DOHH2 (cell line): ENCODE measurements around the gene ITIH2.

Experiments
- H3F3A ChIP-seq: fragments of 200-600 bp; sonication (generic), shearing (Covaris generic); 2 replicates; pipeline ENCODE4 v1.6.0; 2016; ENCODE audit warnings: antibody characterized with exemption, mild to moderate bottlenecking; ENCODE audit not compliant: control insufficient read depth, insufficient read depth
- H3K27ac ChIP-seq: fragments of 200-600 bp; sonication (generic); 2 replicates; pipeline ENCODE4 v1.5.1; 2014; ENCODE audit warnings: low read depth, mild to moderate bottlenecking, low read length, moderate library complexity
- H3K27me3 ChIP-seq: fragments of 200-600 bp; sonication (generic); 2 replicates; pipeline ENCODE4 v1.6.1; 2014; ENCODE audit warnings: mild to moderate bottlenecking, low read length, mixed read lengths; ENCODE audit not compliant: control insufficient read depth
- H3K36me3 ChIP-seq: fragments of 200-600 bp; sonication (generic); 2 replicates; pipeline ENCODE4 v1.6.1; 2014; ENCODE audit warnings: mild to moderate bottlenecking, low read length, moderate library complexity, mixed read lengths; ENCODE audit not compliant: control insufficient read depth
- H3K4me1 ChIP-seq: fragments of 200-600 bp; sonication (generic); 2 replicates; pipeline ENCODE4 v1.6.1; 2014; ENCODE audit warnings: mild to moderate bottlenecking, low read length, mixed read lengths; ENCODE audit not compliant: control insufficient read depth
- H3K4me2 ChIP-seq: fragments of 200-600 bp; sonication (generic); 2 replicates; pipeline ENCODE4 v1.6.0; 2014; ENCODE audit warnings: mild to moderate bottlenecking, low read length, moderate library complexity
- H3K4me3 ChIP-seq: fragments of 200-600 bp; sonication (generic); 2 replicates; pipeline ENCODE4 v1.5.1; 2014; ENCODE audit warnings: mild to moderate bottlenecking, low read length, mixed read lengths
- H3K79me2 ChIP-seq: fragments of 200-600 bp; sonication (generic); 2 replicates; pipeline ENCODE4 v1.6.1; 2014; ENCODE audit warnings: mild to moderate bottlenecking, low read length, mixed read lengths; ENCODE audit not compliant: control insufficient read depth
- H3K9me2 ChIP-seq: fragments of 200-600 bp; sonication (generic); replicated peaks from 2 replicates; pipeline ENCODE4 v1.6.1; 2014; ENCODE audit warnings: mild to moderate bottlenecking, low read length, mixed read lengths; ENCODE audit not compliant: control insufficient read depth
- H3K9me3 ChIP-seq: fragments of 200-600 bp; sonication (generic); 2 replicates; pipeline ENCODE4 v1.6.1; 2014; ENCODE audit warnings: antibody characterized with exemption, low read length, mixed read lengths; ENCODE audit not compliant: control insufficient read depth, insufficient read depth
- H4K20me1 ChIP-seq: fragments of 200-600 bp; sonication (generic); 2 replicates; pipeline ENCODE4 v1.6.0; 2014; ENCODE audit warnings: low read depth, mild to moderate bottlenecking, antibody characterized with exemption, low read length, moderate library complexity; ENCODE audit not compliant: control insufficient read depth, insufficient read depth
- EZH2phosphoT487 ChIP-seq: fragments of 200-600 bp; sonication (generic); IDR thresholded peaks from 2 replicates; pipeline ENCODE4 v1.6.1; 2017; ENCODE audit warnings: borderline replicate concordance, mild to moderate bottlenecking, antibody characterized with exemption, low read length, moderate library complexity, mixed read lengths
- TF ChIP-seq, protein P1 (sequence below): fragments of 200-600 bp; sonication (generic); IDR thresholded peaks from one replicate; pipeline ENCODE4 v1.5.1; 2014; ENCODE audit warnings: antibody characterized with exemption, mild to moderate bottlenecking, low read depth, low read length; ENCODE audit not compliant: poor library complexity, severe bottlenecking

The ITIH2 gene

DNA sequence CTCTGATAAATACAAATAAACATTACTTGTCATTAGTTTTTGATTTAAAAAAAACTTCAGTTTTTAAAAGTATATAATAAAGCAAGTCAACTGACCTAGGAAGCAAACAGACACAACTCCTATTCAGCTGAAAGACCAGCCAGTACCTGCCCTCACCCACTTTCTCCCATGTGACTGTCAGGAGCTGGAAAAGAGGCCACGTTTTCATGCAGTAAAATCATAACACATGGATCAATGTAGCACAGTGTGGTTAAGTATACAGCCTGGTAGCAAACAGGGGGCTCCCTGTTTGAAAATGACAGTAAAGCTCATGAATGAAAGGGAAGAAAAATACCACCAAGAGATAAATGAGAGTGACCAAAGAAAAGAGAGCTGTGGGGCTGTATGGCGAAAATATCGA, 63.1 kb downstream of the ITIH2 start:
- H3K4me2 ChIP-seq: no peak overlapping the region
- peaks cover 35% of the 10 kb centered on the region for H3K36me3 ChIP-seq
- TF ChIP-seq, protein P1, sequence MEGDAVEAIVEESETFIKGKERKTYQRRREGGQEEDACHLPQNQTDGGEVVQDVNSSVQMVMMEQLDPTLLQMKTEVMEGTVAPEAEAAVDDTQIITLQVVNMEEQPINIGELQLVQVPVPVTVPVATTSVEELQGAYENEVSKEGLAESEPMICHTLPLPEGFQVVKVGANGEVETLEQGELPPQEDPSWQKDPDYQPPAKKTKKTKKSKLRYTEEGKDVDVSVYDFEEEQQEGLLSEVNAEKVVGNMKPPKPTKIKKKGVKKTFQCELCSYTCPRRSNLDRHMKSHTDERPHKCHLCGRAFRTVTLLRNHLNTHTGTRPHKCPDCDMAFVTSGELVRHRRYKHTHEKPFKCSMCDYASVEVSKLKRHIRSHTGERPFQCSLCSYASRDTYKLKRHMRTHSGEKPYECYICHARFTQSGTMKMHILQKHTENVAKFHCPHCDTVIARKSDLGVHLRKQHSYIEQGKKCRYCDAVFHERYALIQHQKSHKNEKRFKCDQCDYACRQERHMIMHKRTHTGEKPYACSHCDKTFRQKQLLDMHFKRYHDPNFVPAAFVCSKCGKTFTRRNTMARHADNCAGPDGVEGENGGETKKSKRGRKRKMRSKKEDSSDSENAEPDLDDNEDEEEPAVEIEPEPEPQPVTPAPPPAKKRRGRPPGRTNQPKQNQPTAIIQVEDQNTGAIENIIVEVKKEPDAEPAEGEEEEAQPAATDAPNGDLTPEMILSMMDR: no peak
- no peak for TF ChIP-seq EZH2phosphoT487
- H3K27ac ChIP-seq: no peak overlapping the region
- H4K20me1 ChIP-seq: no peaks in the 10 kb centered on the region
- H3K27me3 ChIP-seq: no peaks in the 10 kb centered on the region
- no peaks in the 10 kb centered on the region for H3K79me2 ChIP-seq
- H3K4me1 ChIP-seq: no peaks in the 10 kb centered on the region
- no peaks in the 10 kb centered on the region for H3F3A ChIP-seq
- H3K4me3 ChIP-seq: no peak overlapping the region
- H3K9me2 ChIP-seq: no peaks in the 10 kb centered on the region
- H3K9me3 ChIP-seq: no peaks in the 10 kb centered on the region

DNA sequence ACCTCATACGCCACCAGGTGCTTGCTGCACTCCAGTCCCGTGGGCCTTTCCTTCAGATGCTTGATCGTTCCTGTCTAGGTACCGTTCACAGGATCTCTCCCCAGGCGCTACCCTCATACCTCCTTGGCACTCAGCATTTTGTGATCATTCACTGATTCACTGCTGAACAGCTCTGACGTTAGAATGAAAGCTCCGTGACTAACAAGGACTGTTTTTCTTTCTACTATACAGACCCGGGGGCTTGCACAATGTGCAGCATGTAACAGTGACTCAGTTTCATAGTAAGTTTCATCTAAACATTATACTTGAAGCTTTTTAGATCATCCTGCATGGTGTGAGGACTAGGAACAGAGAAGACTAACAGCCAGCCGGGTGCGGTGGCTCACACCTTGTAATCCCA, 64.1 kb downstream of the ITIH2 start:
- H3K4me3 ChIP-seq: no peak overlapping the region
- H3K36me3 ChIP-seq: peaks cover 29% of the 10 kb centered on the region
- no peaks in the 10 kb centered on the region for H3K9me3 ChIP-seq
- H3K27ac ChIP-seq: no peak overlapping the region
- no peaks in the 10 kb centered on the region for H3K27me3 ChIP-seq
- no peak overlapping the region for H3K4me2 ChIP-seq
- H4K20me1 ChIP-seq: no peaks in the 10 kb centered on the region
- H3K9me2 ChIP-seq: no peaks in the 10 kb centered on the region
- H3K79me2 ChIP-seq: no peaks in the 10 kb centered on the region
- H3F3A ChIP-seq: no peaks in the 10 kb centered on the region
- H3K4me1 ChIP-seq: no peaks in the 10 kb centered on the region
- TF ChIP-seq, protein P1: no peak
- TF ChIP-seq EZH2phosphoT487: no peak

DNA sequence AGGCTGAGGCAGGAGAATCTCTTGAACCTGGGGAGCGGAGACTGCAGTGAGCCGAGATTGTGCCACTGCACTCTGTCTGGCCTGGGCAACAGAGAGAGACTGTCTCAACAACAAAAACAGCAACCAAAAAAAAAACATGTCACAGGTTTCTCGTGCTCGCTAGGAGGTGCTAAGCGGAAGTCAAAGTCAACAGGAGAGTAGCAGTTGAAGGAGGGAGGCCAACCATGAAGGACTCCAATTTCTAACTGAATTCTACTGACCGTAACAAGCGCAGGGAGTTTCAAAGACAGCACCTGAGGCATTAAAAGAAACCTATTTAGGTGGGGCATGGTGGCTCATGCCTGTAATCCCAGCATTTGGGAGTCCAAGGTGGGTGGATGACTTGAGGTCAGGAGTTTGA, 65.3 kb downstream of the ITIH2 start:
- Histone ChIP-seq H3K27ac (no peak overlapping the region), H3F3A (no peaks in the 10 kb centered on the region), H4K20me1 (no peaks in the 10 kb centered on the region), H3K4me2 (no peak overlapping the region), H3K27me3 (no peaks in the 10 kb centered on the region), H3K4me3 (no peak overlapping the region), H3K9me3 (no peaks in the 10 kb centered on the region), H3K9me2 (no peaks in the 10 kb centered on the region), H3K79me2 (no peaks in the 10 kb centered on the region), H3K4me1 (no peaks in the 10 kb centered on the region), H3K36me3 (peaks cover 26% of the 10 kb centered on the region)
- TF ChIP-seq, protein P1: no peak
- TF ChIP-seq EZH2phosphoT487: no peak
